K562 (cell line): ENCODE measurements around the gene MCIDAS. TPM values are rescaled to one million over a fixed set of nuclear protein-coding genes. Genes with fewer than 3 reads are reported as not detected.

Experiments
- ATF7 ChIP-seq: fragments of 450-650 bp; IDR thresholded peaks from 2 replicates; pipeline ENCODE4 v1.7.1; 2014; ENCODE audit warnings: mild to moderate bottlenecking, moderate library complexity
- BRCA1 ChIP-seq, 2 experiments: fragments of 450-650 bp in 1 of 2; sonication (generic) in 1 of 2; formaldehyde crosslinking in 1 of 2; IDR thresholded peaks; 2 replicates each; pipeline versions ENCODE4 v1.5.0 to v1.6.1; 2017 to 2020; ENCODE audit warnings: mild to moderate bottlenecking in 1 of 2, missing genetic modification reagents in 1 of 2
- BRD4 ChIP-seq: fragments of 200-600 bp; sonication (generic); IDR thresholded peaks from 2 replicates; pipeline ENCODE4 v1.6.1; 2017; ENCODE audit warnings: inconsistent platforms
- CCAR2 ChIP-seq: fragments of 200-400 bp; formaldehyde crosslinking; IDR thresholded peaks from 2 replicates; pipeline ENCODE4 v1.6.1; 2017; ENCODE audit warnings: mild to moderate bottlenecking, low read depth, low read length
- CEBPG ChIP-seq, 3 experiments: fragments of 200-800 bp in 1 of 3; sonication (Bioruptor generic) in 1 of 3; sonication (generic) in 1 of 3; formaldehyde crosslinking in 1 of 3; IDR thresholded peaks in 2 of 3; conservative IDR thresholded peaks in 1 of 3; 2 replicates each; pipeline versions ENCODE4 v1.6.1 to v1.8.0; 2016 to 2022; ENCODE audit warnings: missing compliant biosample characterization in 2 of 3, missing genetic modification characterization in 2 of 3, mild to moderate bottlenecking in 1 of 3, missing genetic modification reagents in 1 of 3
- HMG20B ChIP-seq: fragments of 250-450 bp; sonication (Bioruptor Pico); IDR thresholded peaks from 2 replicates; pipeline ENCODE4 v1.5.0; 2021; ENCODE audit warnings: mild to moderate bottlenecking
- IRF1 ChIP-seq: sonication (generic); formaldehyde crosslinking; IDR thresholded peaks from 2 replicates; pipeline ENCODE4 v1.8.0; 2022; ENCODE audit warnings: missing genetic modification reagents, mild to moderate bottlenecking, borderline replicate concordance
- KLF16 ChIP-seq: IDR thresholded peaks from 2 replicates; pipeline ENCODE4 v1.6.1; 2016; ENCODE audit warnings: antibody characterized with exemption
- MAFK ChIP-seq: IDR thresholded peaks from 2 replicates; pipeline ENCODE4 v1.6.1; 2011; ENCODE audit warnings: low read length, improper control_type of control experiment
- MBD2 ChIP-seq: sonication (generic); IDR thresholded peaks from 2 replicates; pipeline ENCODE4 v1.6.1; 2016; ENCODE audit warnings: low read depth, borderline replicate concordance
- MXI1 ChIP-seq: IDR thresholded peaks from 2 replicates; pipeline ENCODE4 v1.6.1; 2011; ENCODE audit warnings: low read depth, mild to moderate bottlenecking, improper control_type of control experiment, low read length
- NFATC3 ChIP-seq: fragments of 450-650 bp; IDR thresholded peaks from 2 replicates; pipeline ENCODE4 v1.6.1; 2017; ENCODE audit warnings: mild to moderate bottlenecking
- OTX1 ChIP-seq: fragments of 450-650 bp; formaldehyde crosslinking; IDR thresholded peaks from 2 replicates; pipeline ENCODE4 v1.4.0; 2022; ENCODE audit warnings: mild to moderate bottlenecking
- PPARD ChIP-seq: fragments of 250-450 bp; sonication (Bioruptor Pico); IDR thresholded peaks from 2 replicates; pipeline ENCODE4 v1.8.0; 2022; ENCODE audit warnings: inconsistent platforms, mild to moderate bottlenecking, moderate library complexity
- RAD51 ChIP-seq: fragments of 450-650 bp; IDR thresholded peaks from 2 replicates; pipeline ENCODE4 v1.7.1; 2016; ENCODE audit warnings: low read depth, mild to moderate bottlenecking, borderline replicate concordance
- SNIP1 ChIP-seq: fragments of 450-650 bp; IDR thresholded peaks from 2 replicates; pipeline ENCODE4 v1.7.1; 2017; ENCODE audit warnings: low read depth, mild to moderate bottlenecking
- SREBF1 ChIP-seq: fragments of 150-350 bp; IDR thresholded peaks from 2 replicates; pipeline ENCODE4 v1.6.1; 2014; ENCODE audit warnings: antibody characterized with exemption, low read depth, low read length, borderline replicate concordance
- TAF1 ChIP-seq: IDR thresholded peaks from 2 replicates; pipeline ENCODE4 v1.6.1; 2011; ENCODE audit warnings: mild to moderate bottlenecking, low read length, moderate library complexity; ENCODE audit not compliant: insufficient read depth, control insufficient read depth, severe bottlenecking; ENCODE audit errors: extremely low read depth
- ZNF124 ChIP-seq: sonication (generic); formaldehyde crosslinking; IDR thresholded peaks from 2 replicates; pipeline ENCODE4 v1.8.1; 2022; ENCODE audit warnings: missing genetic modification reagents
- ZNF224 ChIP-seq: sonication (generic); formaldehyde crosslinking; IDR thresholded peaks from 2 replicates; pipeline ENCODE4 v1.8.0; 2022; ENCODE audit warnings: mild to moderate bottlenecking, missing genetic modification reagents
- ZNF780A ChIP-seq: fragments of 250-450 bp; sonication (Bioruptor Pico); IDR thresholded peaks from 2 replicates; pipeline ENCODE4 v1.5.0; 2021; ENCODE audit warnings: mild to moderate bottlenecking
- polyA plus RNA-seq, 8 experiments: library from polyadenylated mRNA; depleted of rRNA in 4 of 8; stranded (reverse) in 5 of 8; unstranded in 3 of 8; fragments of >200 nt; fragmentation: Nextera tagmentation in 2 of 8; fragmentation: Illumina TruSeq in 1 of 8; extraction: Ambion mirVana in 2 of 8; extraction: Trizol in 1 of 8; gene quantifications; 2 replicates each; pipeline versions ENCODE4 v1.2.1 to v1.2.3, GENCODE V29; 2011 to 2014; ENCODE audit warnings: inconsistent platforms in 1 of 8, missing spikeins in 1 of 8
- total RNA-seq, 7 experiments: library from RNA; depleted of rRNA in 6 of 7; stranded (reverse); fragments of >200 nt in 6 of 7; fragmentation: Illumina TruSeq in 2 of 7; extraction: Trizol in 2 of 7; gene quantifications; 2 replicates each; pipeline versions ENCODE4 v1.2.1 to v1.2.3, GENCODE V29; 2011 to 2021; ENCODE audit warnings: low replicate concordance in 1 of 7
- TF ChIP-seq, protein P1 (sequence below): fragments of 200-400 bp; formaldehyde crosslinking; IDR thresholded peaks from 2 replicates; pipeline ENCODE4 v1.6.1; 2017; ENCODE audit warnings: mild to moderate bottlenecking, low read depth, low read length, moderate library complexity
- TF ChIP-seq, protein P2 (sequence below): IDR thresholded peaks from 2 replicates; pipeline ENCODE4 v1.6.1; 2014; ENCODE audit warnings: antibody characterized with exemption
- TF ChIP-seq, protein P3 (sequence below): fragments of 250-450 bp; sonication (Bioruptor Pico); IDR thresholded peaks from 2 replicates; pipeline ENCODE4 v1.8.0; 2021; ENCODE audit warnings: moderate library complexity, mild to moderate bottlenecking, inconsistent platforms

Gene MCIDAS
- total and polyA plus RNA-seq, 9 of the 15 experiments (the other 6 are each of a cell fraction or from before 2014, with no cell fraction given) = 0.07 to 1.5 (median 0.69) TPM

- TF ChIP-seq, protein P1, sequence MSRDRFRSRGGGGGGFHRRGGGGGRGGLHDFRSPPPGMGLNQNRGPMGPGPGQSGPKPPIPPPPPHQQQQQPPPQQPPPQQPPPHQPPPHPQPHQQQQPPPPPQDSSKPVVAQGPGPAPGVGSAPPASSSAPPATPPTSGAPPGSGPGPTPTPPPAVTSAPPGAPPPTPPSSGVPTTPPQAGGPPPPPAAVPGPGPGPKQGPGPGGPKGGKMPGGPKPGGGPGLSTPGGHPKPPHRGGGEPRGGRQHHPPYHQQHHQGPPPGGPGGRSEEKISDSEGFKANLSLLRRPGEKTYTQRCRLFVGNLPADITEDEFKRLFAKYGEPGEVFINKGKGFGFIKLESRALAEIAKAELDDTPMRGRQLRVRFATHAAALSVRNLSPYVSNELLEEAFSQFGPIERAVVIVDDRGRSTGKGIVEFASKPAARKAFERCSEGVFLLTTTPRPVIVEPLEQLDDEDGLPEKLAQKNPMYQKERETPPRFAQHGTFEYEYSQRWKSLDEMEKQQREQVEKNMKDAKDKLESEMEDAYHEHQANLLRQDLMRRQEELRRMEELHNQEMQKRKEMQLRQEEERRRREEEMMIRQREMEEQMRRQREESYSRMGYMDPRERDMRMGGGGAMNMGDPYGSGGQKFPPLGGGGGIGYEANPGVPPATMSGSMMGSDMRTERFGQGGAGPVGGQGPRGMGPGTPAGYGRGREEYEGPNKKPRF = no peak
- TF ChIP-seq KLF16 = no peak
- no peak for TF ChIP-seq HMG20B (CRISPR knock-in tag)
- TF ChIP-seq, protein P2, sequence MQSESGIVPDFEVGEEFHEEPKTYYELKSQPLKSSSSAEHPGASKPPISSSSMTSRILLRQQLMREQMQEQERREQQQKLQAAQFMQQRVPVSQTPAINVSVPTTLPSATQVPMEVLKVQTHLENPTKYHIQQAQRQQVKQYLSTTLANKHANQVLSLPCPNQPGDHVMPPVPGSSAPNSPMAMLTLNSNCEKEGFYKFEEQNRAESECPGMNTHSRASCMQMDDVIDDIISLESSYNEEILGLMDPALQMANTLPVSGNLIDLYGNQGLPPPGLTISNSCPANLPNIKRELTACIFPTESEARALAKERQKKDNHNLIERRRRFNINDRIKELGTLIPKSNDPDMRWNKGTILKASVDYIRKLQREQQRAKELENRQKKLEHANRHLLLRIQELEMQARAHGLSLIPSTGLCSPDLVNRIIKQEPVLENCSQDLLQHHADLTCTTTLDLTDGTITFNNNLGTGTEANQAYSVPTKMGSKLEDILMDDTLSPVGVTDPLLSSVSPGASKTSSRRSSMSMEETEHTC = no peak
- TF ChIP-seq IRF1 (CRISPR knock-in tag) = no peak
- TF ChIP-seq MXI1 = 0 out of 2 replicates have a peak, but pooled peaks have one; percentile 11
- no peak for TF ChIP-seq CCAR2
- no peak for TF ChIP-seq OTX1
- no peak for TF ChIP-seq PPARD (CRISPR knock-in tag)
- TF ChIP-seq CEBPG (CRISPR knock-in tag; IDR thresholded peaks at IDR 0.05) = no peak
- no peak for TF ChIP-seq CEBPG (tag; conservative IDR thresholded peaks at IDR 0.05 in 1 of 2, IDR thresholded peaks at IDR 0.05 in 1 of 2)
- no peak for TF ChIP-seq ZNF780A (CRISPR knock-in tag)
- no peak for TF ChIP-seq ZNF224
- TF ChIP-seq NFATC3 = no peak
- TF ChIP-seq RAD51 = no peak
- TF ChIP-seq ZNF124 (CRISPR knock-in tag) = no peak
- no peak for TF ChIP-seq MBD2
- TF ChIP-seq, protein P3, sequence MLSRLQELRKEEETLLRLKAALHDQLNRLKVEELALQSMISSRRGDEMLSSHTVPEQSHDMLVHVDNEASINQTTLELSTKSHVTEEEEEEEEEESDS = no peak
- peak; percentile 54 for TF ChIP-seq MAFK
- no peak for TF ChIP-seq ATF7
- no peak for TF ChIP-seq BRD4
- TF ChIP-seq SREBF1 = no peak
- TF ChIP-seq TAF1 = peak; percentile 27
- TF ChIP-seq BRCA1 (IDR thresholded peaks at IDR 0.05) = no peak
- no peak for TF ChIP-seq BRCA1 (CRISPR knock-in tag; IDR thresholded peaks at IDR 0.05)
- no peak for TF ChIP-seq SNIP1
Measured at GRCh38 chr5:55172937-55173686, 54.0 kb downstream of the MCIDAS start, which contains the start of gene CDC20B (continued).
